ENCODE results near the gene FAM174B.

Gene FAM174B

GRCh38 chr15:92614301-92614700, 41.3 kb downstream of the FAM174B start:
- Histone ChIP-seq H3K27me3 (ENCODE audit: insufficient read depth, poor library complexity, severe bottlenecking) (no peaks in the 10 kb centered on the region), H3K27ac (replicated peaks) (no peak overlapping the region), H3K4me3 (replicated peaks; ENCODE audit: insufficient read depth, low read length) (no peak overlapping the region)
- no peak for DNase-seq (ENCODE audit: low read depth in 1 of 2, low spot score in 1 of 2)
- TF ChIP-seq SPI1 (IDR thresholded peaks at IDR 0.05; ENCODE audit: borderline replicate concordance, low read depth) (no peak), CTCF (IDR thresholded peaks at IDR 0.05; ENCODE audit: insufficient read depth, low read length) (no peak), REST (IDR thresholded peaks at IDR 0.05; ENCODE audit: insufficient replicate concordance, low read depth) (no peak), POLR2AphosphoS5 (IDR thresholded peaks at IDR 0.05; ENCODE audit: low read depth) (no peak), GABPA (IDR thresholded peaks at IDR 0.05; ENCODE audit: low read depth) (no peak)

GRCh38 chr15:92613841-92614240, 41.7 kb downstream of the FAM174B start:
- Histone ChIP-seq H3K4me3 (replicated peaks; ENCODE audit: insufficient read depth, low read length) (no peak overlapping the region), H3K27ac (replicated peaks) (no peak overlapping the region), H3K27me3 (ENCODE audit: insufficient read depth, poor library complexity, severe bottlenecking) (no peaks in the 10 kb centered on the region)
- TF ChIP-seq GABPA (IDR thresholded peaks at IDR 0.05; ENCODE audit: low read depth) (no peak), SPI1 (IDR thresholded peaks at IDR 0.05; ENCODE audit: borderline replicate concordance, low read depth) (no peak), POLR2AphosphoS5 (IDR thresholded peaks at IDR 0.05; ENCODE audit: low read depth) (no peak), REST (IDR thresholded peaks at IDR 0.05; ENCODE audit: insufficient replicate concordance, low read depth) (no peak), CTCF (IDR thresholded peaks at IDR 0.05; ENCODE audit: insufficient read depth, low read length) (no peak)
- DNase-seq (ENCODE audit: low read depth in 1 of 2, low spot score in 1 of 2): no peak

GRCh38 chr15:92612891-92613290, 42.7 kb downstream of the FAM174B start:
- no peak for TF ChIP-seq REST (IDR thresholded peaks at IDR 0.05; ENCODE audit: insufficient replicate concordance, low read depth)
- no peak for TF ChIP-seq GABPA (IDR thresholded peaks at IDR 0.05; ENCODE audit: low read depth)
- TF ChIP-seq POLR2AphosphoS5 (IDR thresholded peaks at IDR 0.05; ENCODE audit: low read depth): no peak
- TF ChIP-seq CTCF (IDR thresholded peaks at IDR 0.05; ENCODE audit: insufficient read depth, low read length): no peak
- TF ChIP-seq SPI1 (IDR thresholded peaks at IDR 0.05; ENCODE audit: borderline replicate concordance, low read depth): no peak
- Histone ChIP-seq H3K27ac (replicated peaks) (no peak overlapping the region), H3K4me3 (replicated peaks; ENCODE audit: insufficient read depth, low read length) (no peak overlapping the region), H3K27me3 (ENCODE audit: insufficient read depth, poor library complexity, severe bottlenecking) (no peaks in the 10 kb centered on the region)
- no peak for DNase-seq (ENCODE audit: low read depth in 1 of 2, low spot score in 1 of 2)

Measured in HL-60 (cell line).